Endothelial cell of coronary artery (primary cell): ENCODE results near the gene VANGL2. TPM values are rescaled to one million over a fixed set of nuclear protein-coding genes. Genes with fewer than 3 reads are reported as not detected.

Experiments
- total RNA-seq: library from RNA; depleted of rRNA; stranded (reverse); fragments of >200 nt; gene quantifications from 2 replicates; pipeline ENCODE4 v1.2.3, GENCODE V29; 2014

VANGL2 gene
- not detected in 2 replicates for total RNA-seq

GRCh38 chr1:160400223-160400645, at the start of gene VANGL2:
VANGL2 (plus strand) TSS chr1:160400564; CDS start chr1:160415838, 15,274 bp downstream.

GRCh38 chr1:160366731-160367515, 33.4 kb upstream of the VANGL2 start, which contains the start of gene NHLH1:
NHLH1 (plus strand) TSS chr1:160367071; CDS start chr1:160370732, 3,661 bp downstream.

Other genes with a start within 250 kb of the VANGL2 start
- not detected in 2 replicates for gene ATP1A4, start 249.0 kb upstream of the VANGL2 start, total RNA-seq
- 0.18 TPM in 1 of 2 replicates, not detected in the other for gene CASQ1, start 210.0 kb upstream of the VANGL2 start, total RNA-seq
- 73.2 and 113 TPM in 2 replicates for gene PEA15, start 195.2 kb upstream of the VANGL2 start, total RNA-seq
- gene DCAF8, start 138.0 kb upstream of the VANGL2 start, total RNA-seq = 66.8 and 80.9 TPM in 2 replicates
- 20.0 and 21.6 TPM in 2 replicates for gene PEX19, start 115.4 kb upstream of the VANGL2 start, total RNA-seq
- gene COPA, start 57.3 kb upstream of the VANGL2 start, total RNA-seq = 295 and 307 TPM in 2 replicates
- 54.8 and 91.4 TPM in 2 replicates for gene NCSTN, start 57.2 kb upstream of the VANGL2 start, total RNA-seq
- under 0.01 TPM in 1 of 2 replicates, not detected in the other for gene NHLH1, start 33.5 kb upstream of the VANGL2 start, total RNA-seq
- gene SLAMF6, start 122.7 kb downstream of the VANGL2 start, total RNA-seq = not detected in 2 replicates
- gene CD84, start 178.9 kb downstream of the VANGL2 start, total RNA-seq = not detected in 2 replicates
- gene SLAMF1, start 246.5 kb downstream of the VANGL2 start, total RNA-seq = not detected in 2 replicates